H1 (cell line): Measurements from ENCODE around the gene LONP2. TPM values are rescaled to one million over a fixed set of nuclear protein-coding genes. Genes with fewer than 3 reads are reported as not detected.
A peak's percentile ranks its signal among the peaks of the same experiment; 100 is the strongest.

ENCODE experiments used
- CBX5 ChIP-seq: fragments of 300-800, 300-1000 bp; sonication (generic); IDR thresholded peaks from 2 replicates; pipeline ENCODE4 v1.7.1; 2016; ENCODE audit warnings: antibody characterized with exemption, low read length, low read depth
- EGR1 ChIP-seq: IDR thresholded peaks from 2 replicates; pipeline ENCODE4 v1.6.1; 2011; ENCODE audit warnings: low read depth, low read length, borderline replicate concordance
- KDM1A ChIP-seq: fragments of 200-600, 300-600 bp; sonication (generic); IDR thresholded peaks from 2 replicates; pipeline ENCODE4 v1.7.1; 2016; ENCODE audit warnings: mild to moderate bottlenecking, low read length, borderline replicate concordance
- NRF1 ChIP-seq: IDR thresholded peaks from 2 replicates; pipeline ENCODE4 v1.6.1; 2011; ENCODE audit warnings: mild to moderate bottlenecking, low read depth, low read length, improper control_type of control experiment
- POLR2A ChIP-seq, 2 experiments: IDR thresholded peaks; 1 replicate in 1 of 2; 2 replicates in 1 of 2; pipeline ENCODE4 v1.6.1; 2011; ENCODE audit warnings: low read depth in 2 of 2, low read length in 2 of 2, mild to moderate bottlenecking in 2 of 2; ENCODE audit errors: control extremely low read depth in 1 of 2
- POU5F1 ChIP-seq: IDR thresholded peaks from 2 replicates; pipeline ENCODE4 v1.6.1; 2011; ENCODE audit warnings: low read depth, mild to moderate bottlenecking, low read length, moderate library complexity
- RAD21 ChIP-seq, 2 experiments: IDR thresholded peaks in 1 of 2; conservative IDR thresholded peaks in 1 of 2; 2 replicates each; pipeline ENCODE4 v1.6.1; 2011; ENCODE audit warnings: low read depth in 2 of 2, low read length in 2 of 2, improper control_type of control experiment in 1 of 2, inconsistent platforms in 1 of 2, mild to moderate bottlenecking in 1 of 2, moderate library complexity in 1 of 2
- RBBP5 ChIP-seq: IDR thresholded peaks from 2 replicates; pipeline ENCODE4 v1.7.1; 2012; ENCODE audit warnings: low read depth, mild to moderate bottlenecking, inconsistent platforms, low read length, moderate library complexity, borderline replicate concordance
- TAF7 ChIP-seq: optimal IDR thresholded peaks from 2 replicates; pipeline ENCODE3; 2011; ENCODE audit warnings: low read depth, mild to moderate bottlenecking, inconsistent platforms, low read length, moderate library complexity, borderline replicate concordance
- TCF12 ChIP-seq: IDR thresholded peaks from 2 replicates; pipeline ENCODE4 v1.6.1; 2011; ENCODE audit warnings: low read depth, mild to moderate bottlenecking, low read length
- TEAD4 ChIP-seq: IDR thresholded peaks from 2 replicates; pipeline ENCODE4 v1.6.1; 2012; ENCODE audit warnings: low read depth, low read length, inconsistent platforms, mixed read lengths
- polyA plus RNA-seq, 7 experiments: library from polyadenylated mRNA; depleted of rRNA in 3 of 7; stranded (reverse) in 5 of 7; unstranded in 2 of 7; fragments of >200 nt in 5 of 7; fragments of 200-250 nt in 2 of 7; gene quantifications; 1 replicate in 5 of 7; 2 replicates in 1 of 7; 4 replicates in 1 of 7; pipeline versions ENCODE4 v1.2.1 to v1.2.3, GENCODE V29; 2011 to 2013; ENCODE audit warnings: missing spikeins in 2 of 7, mixed read lengths in 2 of 7
- total RNA-seq: library from RNA; stranded (reverse); fragmentation: NEBNext Ultra II Directional; extraction: Animal tissue kit (Norgen Biotek cat#: 25700); gene quantifications from 2 replicates; pipeline ENCODE4 v1.2.1, GENCODE V29; 2021

The LONP2 gene
- total and polyA plus RNA-seq, 2 of the 8 experiments (the other 6 are each of a cell fraction or from before 2014, with no cell fraction given): 8.1 to 23.1 TPM

GRCh38 chr16:48384520-48385252, 140.6 kb downstream of the LONP2 start (continued):
- TF ChIP-seq TCF12: no peak
- TF ChIP-seq NRF1: no peak
- no peak for TF ChIP-seq POU5F1
- TF ChIP-seq EGR1: no peak
- TF ChIP-seq RAD21 (IDR thresholded peaks at IDR 0.05 in 1 of 2, conservative IDR thresholded peaks at IDR 0.05 in 1 of 2; ENCODE audit: low read depth in 2 of 2, low read length in 2 of 2): no peak
- peak; percentile 33 for TF ChIP-seq TAF7
- peak in 1 of 2 experiments; percentile 5; a peak in 1 of 3 replicates for TF ChIP-seq POLR2A (IDR thresholded peaks at IDR 0.05; ENCODE audit: control extremely low read depth in 1 of 2, low read depth in 2 of 2, low read length in 2 of 2)
- no peak for TF ChIP-seq CBX5
- 0 out of 2 replicates have a peak, but pooled peaks have one; percentile 23 for TF ChIP-seq TEAD4
- no peak for TF ChIP-seq KDM1A
- TF ChIP-seq RBBP5: 0 out of 2 replicates have a peak, but pooled peaks have one; percentile 30
